ENCODE measurements around the gene MGAT4B. TPM values are rescaled to one million over a fixed set of nuclear protein-coding genes. Genes with fewer than 3 reads are reported as not detected.
A peak's percentile ranks its signal among the peaks of the same experiment; 100 is the strongest.

The MGAT4B gene
- total RNA-seq, 1 donor, result 83.8 TPM

- TF ChIP-seq CTCF (IDR thresholded peaks at IDR 0.05; ENCODE audit: insufficient read depth, low read depth, low read length), result no peak
- H3K4me3 ChIP-seq (ENCODE audit: low read depth, low read length), result no peak overlapping the region
- no peak for DNase-seq (ENCODE audit: low read depth)
Measured at GRCh38 chr5:179753971-179754370, 52.7 kb downstream of the MGAT4B start.

- no peak overlapping the region for H3K4me3 ChIP-seq (ENCODE audit: low read depth, low read length)
- TF ChIP-seq CTCF (IDR thresholded peaks at IDR 0.05; ENCODE audit: insufficient read depth, low read depth, low read length), result no peak
- no peak for DNase-seq (ENCODE audit: low read depth)
Measured at GRCh38 chr5:179749857-179750508, 56.7 kb downstream of the MGAT4B start.

DNA sequence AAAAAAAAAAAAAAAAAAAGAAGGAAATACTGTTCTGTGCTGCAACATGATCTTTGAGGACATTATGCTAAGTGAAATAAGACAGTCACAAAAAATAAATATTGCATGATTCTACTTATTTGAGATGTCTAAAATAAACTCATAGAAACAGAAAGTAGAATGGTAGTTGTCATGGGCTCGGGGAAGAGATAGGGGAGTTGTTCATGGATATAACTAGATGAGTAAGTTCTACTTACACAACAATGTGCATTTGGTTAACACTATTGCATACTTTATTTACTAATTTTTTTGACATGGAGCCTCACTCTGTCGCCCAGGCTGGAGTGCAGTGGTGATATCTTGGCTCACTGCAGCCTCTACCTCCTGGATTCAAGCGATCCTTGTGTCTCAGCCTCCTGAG is 58.9 kb downstream of the MGAT4B start:
- DNase-seq (ENCODE audit: low read depth), result peak; percentile 40
- no peak overlapping the region for H3K4me3 ChIP-seq (ENCODE audit: low read depth, low read length)
- TF ChIP-seq CTCF (IDR thresholded peaks at IDR 0.05; ENCODE audit: insufficient read depth, low read depth, low read length), result no peak

Small RNA genes lying within 50 kb of the gene (small RNA-seq; reads per million reads assigned to genes)
- gene MIR1229 (0.75 reads per million), gene RF00019 (not detected)

Other genes starting within 250 kb of the MGAT4B start
- 474 and 562 TPM in 2 replicates for gene HNRNPH1, start 183.2 kb downstream of the MGAT4B start, total RNA-seq
- 0.32 TPM in 1 of 2 replicates, not detected in the other for gene CBY3, start 125.8 kb downstream of the MGAT4B start, total RNA-seq
- 628 and 886 TPM in 2 replicates for gene CANX, start 107.9 kb downstream of the MGAT4B start, total RNA-seq
- gene MAML1, start 74.0 kb downstream of the MGAT4B start, total RNA-seq, result 12.1 and 13.9 TPM in 2 replicates
- gene LTC4S, start 12.9 kb downstream of the MGAT4B start, total RNA-seq, result 0.43 TPM in 1 of 2 replicates, not detected in the other
- 752 and 892 TPM in 2 replicates for gene SQSTM1, start 14.0 kb upstream of the MGAT4B start, total RNA-seq
- 9.0 and 13.0 TPM in 2 replicates for gene MRNIP, start 52.0 kb upstream of the MGAT4B start, total RNA-seq
- 70.0 and 93.1 TPM in 2 replicates for gene TBC1D9B, start 101.0 kb upstream of the MGAT4B start, total RNA-seq

All from fibroblast of villous mesenchyme (primary cell).